Measurements from ENCODE around the gene PPP1R15A. TPM values are rescaled to one million over a fixed set of nuclear protein-coding genes. Genes with fewer than 3 reads are reported as not detected.
"Not testable (repeated sequence)": the region's sequence is repeated elsewhere in the genome, so short reads cannot be mapped to it uniquely, and the experiment has no call there.

Gene PPP1R15A
- total RNA-seq, 1 donor from 2014 or later = 52.1 TPM

DNA sequence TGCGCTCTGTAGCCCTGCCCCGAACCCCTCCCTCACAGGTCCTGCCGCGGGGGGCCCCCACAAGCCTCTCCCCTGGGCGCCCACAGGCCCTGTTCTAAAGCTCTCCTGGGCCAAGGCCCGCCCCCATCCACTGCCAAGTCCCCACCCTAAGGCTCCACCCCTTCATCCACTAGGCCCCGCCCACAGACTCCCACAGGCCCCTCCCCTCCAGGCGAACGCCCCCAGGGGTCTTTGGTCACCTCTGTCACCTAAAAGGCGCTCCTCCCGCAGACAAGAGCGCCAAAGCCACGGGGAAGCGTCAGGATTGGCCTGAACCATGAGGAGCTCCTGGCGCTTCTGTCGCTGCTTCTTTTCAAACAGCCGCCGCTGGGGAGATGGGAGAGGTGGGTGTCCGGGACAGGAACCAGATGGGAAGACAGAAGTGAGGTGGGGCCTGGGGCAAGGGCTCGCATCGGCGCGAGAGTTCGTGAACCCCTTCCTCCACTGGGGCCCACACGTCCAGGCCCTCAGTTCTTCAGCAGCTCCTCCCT lies 24.0 kb downstream of the PPP1R15A start:
- H3K36me3 ChIP-seq = no peaks in the 10 kb centered on the region
- DNase-seq (ENCODE audit: extremely low spot score in 2 of 2) = no peak
- intact Hi-C loops (cut with DNase I) = no loop called here

DNA sequence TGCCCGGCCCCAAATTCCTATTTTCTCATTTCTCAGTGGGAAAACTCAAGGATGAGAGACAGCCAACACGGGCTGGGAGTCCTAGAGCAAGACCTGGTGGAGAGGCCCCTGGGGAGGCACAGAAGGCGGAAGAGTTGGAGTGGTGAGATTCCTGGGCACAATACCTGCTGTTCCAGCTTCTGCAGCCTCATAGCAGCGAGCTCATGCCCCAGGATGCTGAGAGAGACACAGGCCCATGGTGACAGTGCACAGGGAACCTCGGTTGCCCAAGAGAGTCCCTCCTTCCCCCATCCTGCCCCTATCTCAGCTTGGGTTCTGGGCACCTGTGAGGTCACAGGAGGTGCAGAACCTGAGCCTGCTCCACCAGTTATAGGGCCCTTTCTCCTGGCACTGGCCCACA lies 25.0 kb downstream of the PPP1R15A start:
- TF ChIP-seq, protein P1, sequence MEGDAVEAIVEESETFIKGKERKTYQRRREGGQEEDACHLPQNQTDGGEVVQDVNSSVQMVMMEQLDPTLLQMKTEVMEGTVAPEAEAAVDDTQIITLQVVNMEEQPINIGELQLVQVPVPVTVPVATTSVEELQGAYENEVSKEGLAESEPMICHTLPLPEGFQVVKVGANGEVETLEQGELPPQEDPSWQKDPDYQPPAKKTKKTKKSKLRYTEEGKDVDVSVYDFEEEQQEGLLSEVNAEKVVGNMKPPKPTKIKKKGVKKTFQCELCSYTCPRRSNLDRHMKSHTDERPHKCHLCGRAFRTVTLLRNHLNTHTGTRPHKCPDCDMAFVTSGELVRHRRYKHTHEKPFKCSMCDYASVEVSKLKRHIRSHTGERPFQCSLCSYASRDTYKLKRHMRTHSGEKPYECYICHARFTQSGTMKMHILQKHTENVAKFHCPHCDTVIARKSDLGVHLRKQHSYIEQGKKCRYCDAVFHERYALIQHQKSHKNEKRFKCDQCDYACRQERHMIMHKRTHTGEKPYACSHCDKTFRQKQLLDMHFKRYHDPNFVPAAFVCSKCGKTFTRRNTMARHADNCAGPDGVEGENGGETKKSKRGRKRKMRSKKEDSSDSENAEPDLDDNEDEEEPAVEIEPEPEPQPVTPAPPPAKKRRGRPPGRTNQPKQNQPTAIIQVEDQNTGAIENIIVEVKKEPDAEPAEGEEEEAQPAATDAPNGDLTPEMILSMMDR (IDR thresholded peaks at IDR 0.05) = no peak
- TF ChIP-seq POLR2A (IDR thresholded peaks at IDR 0.05) = no peak
- TF ChIP-seq POLR2AphosphoS5 (IDR thresholded peaks at IDR 0.05; ENCODE audit: insufficient read depth in 1 of 2, low read depth in 1 of 2) = no peak
- Histone ChIP-seq H3K9me3 (no peaks in the 10 kb centered on the region), H3K36me3 (no peaks in the 10 kb centered on the region), H3K4me3 (no peak overlapping the region), H3K27ac (peak overlapping the region; percentile 88), H3K4me1 (peaks cover 41% of the 10 kb centered on the region), H3K27me3 (no peaks in the 10 kb centered on the region)
- DNase-seq (ENCODE audit: extremely low spot score in 2 of 2) = no peak
- intact Hi-C loops (cut with DNase I) = no loop called here

More for the DNA sequence above, 24.0 kb downstream of the PPP1R15A start:
- H3K4me1 ChIP-seq = peaks cover 32% of the 10 kb centered on the region
- peak overlapping the region; percentile 88 for H3K27ac ChIP-seq
- no peaks in the 10 kb centered on the region for H3K9me3 ChIP-seq
- peak in 1 of 2 donors; percentile 25 for TF ChIP-seq POLR2AphosphoS5 (IDR thresholded peaks at IDR 0.05; ENCODE audit: insufficient read depth in 1 of 2, low read depth in 1 of 2)
- TF ChIP-seq, protein P1 (IDR thresholded peaks at IDR 0.05) = no peak
- no peaks in the 10 kb centered on the region for H3K27me3 ChIP-seq
- H3K4me3 ChIP-seq = peak overlapping the region; percentile 46 to 48

DNA sequence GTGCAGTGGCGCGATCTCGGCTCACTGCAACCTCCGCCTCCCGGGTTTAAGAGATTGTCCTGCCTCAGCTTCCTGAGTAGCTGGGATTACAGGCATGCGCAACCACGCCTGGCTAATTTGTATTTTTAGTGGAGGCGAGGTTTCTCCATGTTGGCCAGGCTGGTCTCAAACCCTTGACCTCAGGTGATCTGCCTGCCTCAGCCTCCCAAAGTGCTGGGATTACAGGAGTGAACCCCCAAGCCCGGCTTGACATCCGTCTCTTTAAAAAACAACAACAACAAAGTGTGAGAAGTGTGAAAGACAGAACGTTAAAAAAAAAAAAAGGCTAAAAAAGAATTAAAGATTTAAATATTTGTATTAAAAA lies 27.1 kb downstream of the PPP1R15A start:
- H3K4me1 ChIP-seq = peaks cover 50% of the 10 kb centered on the region
- H3K36me3 ChIP-seq; H3K27me3 ChIP-seq; intact Hi-C loops (cut with DNase I); DNase-seq (ENCODE audit: extremely low spot score in 2 of 2); H3K9me3 ChIP-seq: not testable (repeated sequence)
- peak overlapping the region; percentile 63 to 87 for H3K4me3 ChIP-seq
- H3K27ac ChIP-seq = peak overlapping the region; percentile 97

DNA sequence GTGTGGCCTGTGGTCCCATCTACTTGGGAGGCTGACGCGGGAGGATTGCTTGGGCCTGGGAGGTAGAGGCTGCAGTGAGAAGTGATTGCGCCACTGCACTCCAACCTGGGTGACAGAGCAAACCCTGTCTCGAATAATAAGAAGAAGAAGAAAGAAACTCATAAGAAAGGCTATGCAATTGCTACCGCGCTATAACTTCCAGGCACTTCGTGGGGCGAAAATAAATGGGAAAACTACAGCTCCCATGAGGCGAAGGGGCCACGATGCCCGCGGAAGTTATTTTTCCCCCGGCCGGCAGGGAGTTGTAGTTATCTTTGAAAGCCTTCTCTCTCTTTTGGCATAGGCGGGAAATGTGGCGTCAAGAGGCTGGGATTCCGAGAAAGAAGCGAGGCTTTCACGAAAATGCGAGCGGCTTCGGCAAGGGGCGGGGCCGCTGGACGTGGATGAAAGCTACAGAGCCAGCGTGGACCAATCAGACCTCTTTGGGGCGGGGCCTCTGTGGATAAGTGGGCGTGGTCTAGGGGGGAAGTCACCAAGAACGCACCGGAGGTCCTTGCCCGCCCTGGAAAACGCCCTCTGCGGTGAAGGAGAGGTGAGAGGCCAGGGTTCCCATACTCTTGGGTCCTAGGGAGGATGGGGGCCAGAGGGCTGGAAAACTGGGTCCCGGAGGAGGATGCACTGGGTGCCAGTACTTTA lies 27.7 kb downstream of the PPP1R15A start, which contains the start of gene NUCB1:
Gene NUCB1 (plus strand): TSS at position 532 of the 696 bp plus-strand sequence. CDS start 485 bp downstream, outside the sequence.
- TF ChIP-seq POLR2A (IDR thresholded peaks at IDR 0.05) (peak; percentile 15 to 46), POLR2AphosphoS5 (IDR thresholded peaks at IDR 0.05; ENCODE audit: insufficient read depth in 1 of 2, low read depth in 1 of 2) (peak; percentile 94 to 100)
- TF ChIP-seq, protein P1 (IDR thresholded peaks at IDR 0.05) = no peak
- intact Hi-C loops (cut with DNase I) = no loop called here
- peak within 1 kb of the TSS; percentile 63 to 87 for H3K4me3 ChIP-seq
- H3K27me3 ChIP-seq = no peaks in the 10 kb centered on the region
- DNase-seq (ENCODE audit: extremely low spot score in 2 of 2) = peak in 1 of 2 donors; percentile 99
- H3K27ac ChIP-seq = peak within 1 kb of the TSS; percentile 97
- H3K4me1 ChIP-seq = peaks cover 50% of the 10 kb centered on the region
- H3K36me3 ChIP-seq = peaks cover 0 to 10% of the 10 kb centered on the region in 2 donors
- H3K9me3 ChIP-seq = no peaks in the 10 kb centered on the region

DNA sequence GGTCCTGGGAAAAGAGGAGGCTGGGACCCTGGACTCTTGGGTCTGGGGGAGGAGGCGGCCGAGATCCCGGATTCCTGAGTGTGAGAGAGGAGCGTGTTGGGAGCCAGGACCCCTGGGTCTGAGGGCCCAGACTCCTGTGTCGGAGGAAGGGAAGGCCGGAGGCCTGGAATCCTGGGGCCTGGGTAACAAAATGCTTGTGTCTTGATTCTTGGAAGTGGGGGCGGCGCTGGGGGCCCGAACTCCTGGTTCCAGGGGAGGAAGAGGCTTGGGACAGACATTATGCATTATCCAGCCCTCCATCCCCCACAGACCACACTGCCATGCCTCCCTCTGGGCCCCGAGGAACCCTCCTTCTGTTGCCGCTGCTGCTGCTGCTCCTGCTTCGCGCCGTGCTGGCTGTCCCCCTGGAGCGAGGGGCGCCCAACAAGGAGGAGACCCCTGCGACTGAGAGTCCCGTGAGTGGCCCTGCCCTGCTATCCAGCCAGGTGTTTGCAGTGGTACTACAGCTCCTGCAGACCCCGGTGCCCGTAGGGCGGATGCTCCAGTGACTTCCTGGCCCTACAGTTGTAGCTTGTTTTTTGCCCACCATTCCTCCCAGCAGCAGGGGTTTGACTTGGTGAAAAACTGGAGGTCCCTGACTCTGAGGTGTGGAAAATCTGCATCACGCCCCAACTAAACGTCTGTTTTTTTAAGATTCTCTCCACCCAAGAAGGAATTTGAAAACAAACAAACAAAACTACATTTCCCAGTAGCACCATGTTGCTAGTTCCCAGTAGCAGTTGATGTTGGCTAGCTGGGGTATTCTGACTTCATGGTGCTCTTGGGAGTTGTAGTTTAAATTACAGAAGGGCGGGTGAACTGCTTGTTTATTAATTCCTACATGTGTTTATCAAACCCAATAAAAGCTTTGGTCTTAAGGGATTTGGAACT lies 28.5 kb downstream of the PPP1R15A start:
- no peaks in the 10 kb centered on the region for H3K27me3 ChIP-seq
- peaks cover 0 to 16% of the 10 kb centered on the region in 2 donors for H3K36me3 ChIP-seq
- no peaks in the 10 kb centered on the region for H3K9me3 ChIP-seq
- H3K4me1 ChIP-seq = peaks cover 43% of the 10 kb centered on the region
- DNase-seq (ENCODE audit: extremely low spot score in 2 of 2) = no peak
- TF ChIP-seq POLR2A (IDR thresholded peaks at IDR 0.05) (no peak), POLR2AphosphoS5 (IDR thresholded peaks at IDR 0.05; ENCODE audit: insufficient read depth in 1 of 2, low read depth in 1 of 2) (peak in 1 of 2 donors; percentile 49)
- intact Hi-C loops (cut with DNase I) = no loop called here
- peak overlapping the region; percentile 97 for H3K27ac ChIP-seq
- H3K4me3 ChIP-seq = peak overlapping the region; percentile 63 to 87

DNA sequence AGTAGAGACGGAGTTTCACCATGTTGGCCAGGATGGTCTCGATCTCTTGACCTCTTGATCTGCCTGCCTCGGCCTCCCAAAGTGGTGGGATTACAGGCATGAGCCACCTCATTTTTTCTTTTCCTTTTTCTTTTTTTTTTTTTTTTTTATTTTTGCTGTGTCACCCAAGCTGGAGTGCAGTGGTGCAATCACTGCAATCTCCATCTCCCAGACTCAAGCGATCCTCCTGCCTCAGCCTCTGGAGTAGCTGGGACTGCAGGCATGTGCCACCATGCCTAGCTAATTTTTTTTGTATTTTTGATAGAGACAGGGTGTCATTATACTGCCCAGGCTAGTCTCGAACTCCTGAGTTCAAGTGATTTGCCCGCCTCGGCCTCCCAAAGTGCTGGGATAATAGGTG lies 30.1 kb downstream of the PPP1R15A start:
- Histone ChIP-seq H3K4me1 (peaks cover 35% of the 10 kb centered on the region), H3K36me3 (peaks cover 4 to 19% of the 10 kb centered on the region in 2 donors)
- H3K4me3 ChIP-seq; H3K27ac ChIP-seq; DNase-seq (ENCODE audit: extremely low spot score in 2 of 2); intact Hi-C loops (cut with DNase I); H3K9me3 ChIP-seq; H3K27me3 ChIP-seq: not testable (repeated sequence)

DNA sequence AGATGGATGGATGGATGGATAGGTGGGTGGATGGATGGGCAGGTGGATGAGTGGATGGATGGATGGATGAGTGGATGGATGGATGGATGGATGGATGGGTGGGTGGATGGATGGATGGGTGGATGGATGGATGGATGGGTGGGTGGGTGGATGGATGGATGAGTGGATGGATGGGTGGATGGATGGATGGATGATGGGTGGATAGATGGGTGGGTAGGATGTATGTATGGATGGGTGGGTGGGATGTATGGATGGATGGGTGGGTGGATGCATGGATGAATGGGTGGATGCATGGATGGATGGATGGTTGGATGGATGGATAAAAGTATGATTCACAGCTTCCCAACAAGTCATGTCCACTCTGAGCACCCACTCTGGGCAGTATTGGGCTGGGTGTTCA lies 31.6 kb downstream of the PPP1R15A start:
- H3K4me3 ChIP-seq; H3K27me3 ChIP-seq; H3K27ac ChIP-seq; DNase-seq (ENCODE audit: extremely low spot score in 2 of 2); intact Hi-C loops (cut with DNase I); H3K9me3 ChIP-seq: not testable (repeated sequence)
- Histone ChIP-seq H3K4me1 (peaks cover 35% of the 10 kb centered on the region), H3K36me3 (peaks cover 4 to 19% of the 10 kb centered on the region in 2 donors)
